ENCODE data around the gene SLC12A6.
"Not testable (repeated sequence)": the region's sequence is repeated elsewhere in the genome, so short reads cannot be mapped to it uniquely, and the experiment has no call there.

The SLC12A6 gene

DNA sequence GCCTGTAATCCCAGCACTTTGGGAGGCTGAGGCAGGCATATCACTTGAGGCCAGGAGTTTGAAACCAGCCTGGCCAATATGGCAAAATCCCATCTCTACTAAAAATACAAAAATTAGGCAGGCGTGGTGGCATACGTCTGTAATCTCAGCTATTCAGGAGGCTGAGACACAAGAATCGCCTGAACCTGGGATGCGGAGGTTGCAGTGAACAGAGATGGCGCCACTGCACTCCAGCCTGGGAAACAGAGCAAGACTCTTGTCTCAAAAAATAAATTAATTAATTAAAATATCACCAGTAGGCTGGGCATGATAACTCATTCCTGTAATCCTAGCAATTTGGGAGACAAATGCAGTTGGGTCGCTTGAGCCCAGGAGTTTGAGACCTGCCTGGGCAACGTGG is 144.3 kb downstream of the SLC12A6 start:
- not testable (repeated sequence) for DNase-seq (ENCODE audit: low read depth, low spot score)

DNA sequence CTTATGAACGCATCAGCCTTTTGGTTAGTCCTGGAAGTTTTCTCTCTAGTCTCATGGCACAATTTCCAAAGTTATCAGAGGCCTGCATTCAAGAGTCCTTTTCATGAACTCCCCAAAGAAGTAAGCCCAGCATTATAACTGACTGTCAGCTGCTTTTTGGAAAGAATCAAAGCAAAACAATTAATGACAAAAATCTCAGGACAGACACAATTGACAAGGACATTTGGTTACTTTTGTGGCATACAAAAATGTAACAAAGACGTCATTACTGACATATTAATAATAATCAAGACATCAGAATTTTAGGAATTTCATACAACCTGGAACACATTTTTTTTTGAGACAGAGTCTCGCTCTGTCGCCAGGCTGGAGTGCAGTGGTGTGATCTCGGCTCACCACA is 148.9 kb downstream of the SLC12A6 start:
- DNase-seq (ENCODE audit: low read depth, low spot score) = no peak

DNA sequence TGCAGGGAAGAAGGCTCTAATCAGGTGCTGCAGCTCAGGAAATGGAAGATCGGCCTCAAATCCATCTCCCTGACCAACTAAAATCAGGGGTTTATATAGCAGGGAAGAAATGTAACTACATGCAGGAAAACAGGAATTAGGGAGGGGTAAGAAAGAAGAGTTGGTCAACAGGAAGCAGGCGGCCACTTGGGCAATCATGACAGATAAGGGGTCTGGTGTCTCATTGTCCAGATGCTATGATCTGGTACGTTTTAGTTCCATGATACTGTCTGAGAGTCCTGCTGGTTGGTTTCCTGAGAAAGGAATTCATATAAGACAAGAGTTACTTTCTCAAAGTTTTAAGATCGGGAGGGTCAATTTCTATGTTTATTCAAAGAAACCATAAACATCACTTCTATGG is 151.9 kb downstream of the SLC12A6 start:
- no peak for DNase-seq (ENCODE audit: low read depth, low spot score)

DNA sequence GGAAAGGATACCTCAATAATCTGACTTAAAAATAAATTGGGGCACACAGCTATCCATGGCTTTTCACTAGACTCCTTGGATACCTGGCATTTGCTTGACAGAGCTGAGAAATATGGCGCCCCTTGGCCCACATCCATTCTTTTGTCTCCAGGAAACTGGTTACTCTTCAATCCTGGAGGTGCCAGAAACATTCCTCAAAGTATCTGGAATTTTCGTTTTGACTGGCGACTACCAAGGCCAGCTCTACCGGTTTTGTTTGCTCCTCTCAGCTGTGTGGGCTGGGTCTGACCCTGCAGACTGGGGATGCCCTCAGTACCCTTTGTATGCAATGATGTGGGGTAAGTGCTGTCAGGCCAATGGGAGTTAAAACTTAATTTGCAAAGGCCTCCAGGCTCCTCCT is 154.6 kb downstream of the SLC12A6 start:
- no peak for DNase-seq (ENCODE audit: low read depth, low spot score)
